ENCODE measurements around the gene NKD1. TPM values are rescaled to one million over a fixed set of nuclear protein-coding genes. Genes with fewer than 3 reads are reported as not detected.

Gene NKD1
- total and polyA plus RNA-seq, 2 experiments from 2014 or later, result 0.86 to 1.4 TPM

- no peak for TF ChIP-seq CTCF (IDR thresholded peaks at IDR 0.05; ENCODE audit: low read depth, low read length)
- DNase-seq (ENCODE audit: low read depth in 1 of 2, low spot score in 1 of 2), result no peak
- Histone ChIP-seq H3K4me3 (no peak overlapping the region), H3K27ac (no peak overlapping the region), H3K27me3 (no peaks in the 10 kb centered on the region), H3K9me3 (ENCODE audit: low read depth) (no peaks in the 10 kb centered on the region), H3K4me1 (ENCODE audit: low read depth) (peaks cover 23% of the 10 kb centered on the region), H3K36me3 (no peaks in the 10 kb centered on the region)
Observed at GRCh38 chr16:50605733-50606430, 57.7 kb downstream of the NKD1 start.

- peaks cover 16% of the 10 kb centered on the region for H3K4me1 ChIP-seq (ENCODE audit: low read depth)
- DNase-seq (ENCODE audit: low read depth in 1 of 2, low spot score in 1 of 2), result no peak
- H3K9me3 ChIP-seq (ENCODE audit: low read depth), result no peaks in the 10 kb centered on the region
- H3K4me3 ChIP-seq, result no peak overlapping the region
- no peak overlapping the region for H3K27ac ChIP-seq
- no peak for TF ChIP-seq CTCF (IDR thresholded peaks at IDR 0.05; ENCODE audit: low read depth, low read length)
- no peaks in the 10 kb centered on the region for H3K27me3 ChIP-seq
- no peaks in the 10 kb centered on the region for H3K36me3 ChIP-seq
Observed at GRCh38 chr16:50606431-50607050, 58.3 kb downstream of the NKD1 start.

GRCh38 chr16:50607051-50607431 is 58.8 kb downstream of the NKD1 start:
- no peak for TF ChIP-seq CTCF (IDR thresholded peaks at IDR 0.05; ENCODE audit: low read depth, low read length)
- Histone ChIP-seq H3K9me3 (ENCODE audit: low read depth) (no peaks in the 10 kb centered on the region), H3K27ac (no peak overlapping the region), H3K4me1 (ENCODE audit: low read depth) (peaks cover 11% of the 10 kb centered on the region), H3K4me3 (no peak overlapping the region), H3K27me3 (no peaks in the 10 kb centered on the region), H3K36me3 (no peaks in the 10 kb centered on the region)
- DNase-seq (ENCODE audit: low read depth in 1 of 2, low spot score in 1 of 2), result no peak

GRCh38 chr16:50607447-50607846 is 59.3 kb downstream of the NKD1 start:
- Histone ChIP-seq H3K4me3 (no peak overlapping the region), H3K27me3 (no peaks in the 10 kb centered on the region), H3K9me3 (ENCODE audit: low read depth) (no peaks in the 10 kb centered on the region), H3K4me1 (ENCODE audit: low read depth) (peaks cover 7% of the 10 kb centered on the region), H3K27ac (no peak overlapping the region), H3K36me3 (no peaks in the 10 kb centered on the region)
- no peak for DNase-seq (ENCODE audit: low read depth in 1 of 2, low spot score in 1 of 2)
- no peak for TF ChIP-seq CTCF (IDR thresholded peaks at IDR 0.05; ENCODE audit: low read depth, low read length)

GRCh38 chr16:50607970-50608557 is 59.9 kb downstream of the NKD1 start:
- no peaks in the 10 kb centered on the region for H3K36me3 ChIP-seq
- no peak for DNase-seq (ENCODE audit: low read depth in 1 of 2, low spot score in 1 of 2)
- no peaks in the 10 kb centered on the region for H3K9me3 ChIP-seq (ENCODE audit: low read depth)
- H3K4me3 ChIP-seq, result no peak overlapping the region
- peaks cover 8% of the 10 kb centered on the region for H3K4me1 ChIP-seq (ENCODE audit: low read depth)
- H3K27me3 ChIP-seq, result no peaks in the 10 kb centered on the region
- no peak overlapping the region for H3K27ac ChIP-seq
- no peak for TF ChIP-seq CTCF (IDR thresholded peaks at IDR 0.05; ENCODE audit: low read depth, low read length)
